Activated naive CD8-positive, alpha-beta T cell (primary cell): Measurements from ENCODE around the gene LTF.

Experiments used
- H3K27ac Mint-ChIP-seq: one replicate; pipeline ENCODE4 v1.8.0; 2021; ENCODE audit warnings: mixed read lengths
- H3K27me3 Mint-ChIP-seq: one replicate; pipeline ENCODE4 v1.8.0; 2021; ENCODE audit warnings: mixed read lengths
- H3K36me3 Mint-ChIP-seq: one replicate; pipeline ENCODE4 v1.8.0; 2021; ENCODE audit warnings: mixed read lengths
- H3K4me1 Mint-ChIP-seq: one replicate; pipeline ENCODE4 v1.8.0; 2021; ENCODE audit warnings: low read depth, mixed read lengths
- H3K4me3 Mint-ChIP-seq: one replicate; pipeline ENCODE4 v1.8.0; 2021; ENCODE audit warnings: mild to moderate bottlenecking, mixed read lengths
- H3K9me3 Mint-ChIP-seq: one replicate; pipeline ENCODE4 v1.8.0; 2021; ENCODE audit warnings: low read depth, mixed read lengths

The LTF gene

GRCh38 chr3:46482632-46483350 lies 18.1 kb upstream of the LTF start:
- Mint-ChIP-seq H3K27ac (no peak overlapping the region), H3K27me3 (peaks cover 3% of the 10 kb centered on the region)

GRCh38 chr3:46481636-46482035 lies 16.9 kb upstream of the LTF start:
- Mint-ChIP-seq H3K9me3 (no peaks in the 10 kb centered on the region), H3K36me3 (no peaks in the 10 kb centered on the region), H3K4me3 (no peak overlapping the region), H3K27me3 (peaks cover 3% of the 10 kb centered on the region), H3K27ac (no peak overlapping the region), H3K4me1 (no peaks in the 10 kb centered on the region)

More at GRCh38 chr3:46482632-46483350, 18.1 kb upstream of the LTF start:
- Mint-ChIP-seq H3K36me3 (no peaks in the 10 kb centered on the region), H3K4me1 (no peaks in the 10 kb centered on the region), H3K4me3 (no peak overlapping the region), H3K9me3 (no peaks in the 10 kb centered on the region)

- no peaks in the 10 kb centered on the region for H3K4me1 Mint-ChIP-seq
- H3K4me3 Mint-ChIP-seq = no peak overlapping the region
- H3K27ac Mint-ChIP-seq = no peak overlapping the region
- H3K9me3 Mint-ChIP-seq = no peaks in the 10 kb centered on the region
- no peaks in the 10 kb centered on the region for H3K36me3 Mint-ChIP-seq
- H3K27me3 Mint-ChIP-seq = peaks cover 3% of the 10 kb centered on the region
Measured at GRCh38 chr3:46480491-46481195, 15.9 kb upstream of the LTF start.

GRCh38 chr3:46479696-46480095 lies 15.0 kb upstream of the LTF start:
- peaks cover 3% of the 10 kb centered on the region for H3K27me3 Mint-ChIP-seq
- H3K4me1 Mint-ChIP-seq = no peaks in the 10 kb centered on the region
- H3K36me3 Mint-ChIP-seq = peaks cover 5% of the 10 kb centered on the region
- H3K9me3 Mint-ChIP-seq = peaks cover 2% of the 10 kb centered on the region
- no peak overlapping the region for H3K27ac Mint-ChIP-seq
- H3K4me3 Mint-ChIP-seq = no peak overlapping the region

- no peak overlapping the region for H3K27ac Mint-ChIP-seq
- H3K36me3 Mint-ChIP-seq = peaks cover 5% of the 10 kb centered on the region
- peaks cover 3% of the 10 kb centered on the region for H3K27me3 Mint-ChIP-seq
- H3K9me3 Mint-ChIP-seq = peaks cover 7% of the 10 kb centered on the region
- no peaks in the 10 kb centered on the region for H3K4me1 Mint-ChIP-seq
- H3K4me3 Mint-ChIP-seq = no peak overlapping the region
Measured at GRCh38 chr3:46479021-46479420, 14.3 kb upstream of the LTF start.

- H3K9me3 Mint-ChIP-seq = peaks cover 7% of the 10 kb centered on the region
- H3K4me3 Mint-ChIP-seq = no peak overlapping the region
- no peaks in the 10 kb centered on the region for H3K4me1 Mint-ChIP-seq
- H3K27me3 Mint-ChIP-seq = peaks cover 3% of the 10 kb centered on the region
- H3K27ac Mint-ChIP-seq = no peak overlapping the region
- H3K36me3 Mint-ChIP-seq = peaks cover 5% of the 10 kb centered on the region
Measured at GRCh38 chr3:46478341-46478740, 13.6 kb upstream of the LTF start.

- Mint-ChIP-seq H3K4me1 (no peaks in the 10 kb centered on the region), H3K27ac (no peak overlapping the region), H3K9me3 (peaks cover 7% of the 10 kb centered on the region), H3K27me3 (peaks cover 3% of the 10 kb centered on the region), H3K4me3 (no peak overlapping the region), H3K36me3 (peaks cover 5% of the 10 kb centered on the region)
Measured at GRCh38 chr3:46477756-46478155, 13.1 kb upstream of the LTF start.

- Mint-ChIP-seq H3K27me3 (peaks cover 3% of the 10 kb centered on the region), H3K9me3 (peaks cover 7% of the 10 kb centered on the region), H3K4me1 (no peaks in the 10 kb centered on the region), H3K36me3 (peaks cover 5% of the 10 kb centered on the region), H3K27ac (no peak overlapping the region), H3K4me3 (no peak overlapping the region)
Measured at GRCh38 chr3:46477145-46477544, 12.4 kb upstream of the LTF start.

- Mint-ChIP-seq H3K4me1 (no peaks in the 10 kb centered on the region), H3K9me3 (peaks cover 7% of the 10 kb centered on the region), H3K27ac (no peak overlapping the region), H3K27me3 (no peaks in the 10 kb centered on the region), H3K4me3 (no peak overlapping the region), H3K36me3 (peaks cover 5% of the 10 kb centered on the region)
Measured at GRCh38 chr3:46472736-46473135, 8.0 kb upstream of the LTF start.

- peaks cover 7% of the 10 kb centered on the region for H3K9me3 Mint-ChIP-seq
- no peak overlapping the region for H3K4me3 Mint-ChIP-seq
- H3K27ac Mint-ChIP-seq = no peak overlapping the region
- H3K4me1 Mint-ChIP-seq = no peaks in the 10 kb centered on the region
- H3K36me3 Mint-ChIP-seq = peaks cover 5% of the 10 kb centered on the region
- H3K27me3 Mint-ChIP-seq = no peaks in the 10 kb centered on the region
Measured at GRCh38 chr3:46471371-46471914, 6.7 kb upstream of the LTF start.

- Mint-ChIP-seq H3K4me1 (no peaks in the 10 kb centered on the region), H3K27ac (no peak overlapping the region), H3K4me3 (no peak overlapping the region), H3K27me3 (no peaks in the 10 kb centered on the region), H3K36me3 (peaks cover 5% of the 10 kb centered on the region), H3K9me3 (peaks cover 7% of the 10 kb centered on the region)
Measured at GRCh38 chr3:46470831-46471230, 6.1 kb upstream of the LTF start.

GRCh38 chr3:46469680-46470357 lies 5.1 kb upstream of the LTF start:
- no peak overlapping the region for H3K4me3 Mint-ChIP-seq
- no peaks in the 10 kb centered on the region for H3K4me1 Mint-ChIP-seq
- H3K27ac Mint-ChIP-seq = no peak overlapping the region
- H3K27me3 Mint-ChIP-seq = peaks cover 9% of the 10 kb centered on the region
- H3K36me3 Mint-ChIP-seq = peaks cover under 1% of the 10 kb centered on the region
- H3K9me3 Mint-ChIP-seq = peaks cover 7% of the 10 kb centered on the region

- Mint-ChIP-seq H3K4me1 (no peaks in the 10 kb centered on the region), H3K36me3 (peaks cover 2% of the 10 kb centered on the region), H3K27ac (no peak overlapping the region), H3K4me3 (no peak overlapping the region), H3K9me3 (no peaks in the 10 kb centered on the region), H3K27me3 (peaks cover 13% of the 10 kb centered on the region)
Measured at GRCh38 chr3:46468753-46469600, 4.3 kb upstream of the LTF start.

- no peak overlapping the region for H3K27ac Mint-ChIP-seq
- H3K36me3 Mint-ChIP-seq = peaks cover 2% of the 10 kb centered on the region
- peaks cover 14% of the 10 kb centered on the region for H3K27me3 Mint-ChIP-seq
- H3K9me3 Mint-ChIP-seq = no peaks in the 10 kb centered on the region
- H3K4me1 Mint-ChIP-seq = no peaks in the 10 kb centered on the region
- H3K4me3 Mint-ChIP-seq = no peak overlapping the region
Measured at GRCh38 chr3:46467562-46467961, 2.9 kb upstream of the LTF start.
